OCI-LY1 (cell line): ENCODE measurements around the gene SOX10.

ENCODE experiments used
- H2AFZ ChIP-seq: fragments of 200-600 bp; sonication (generic), shearing (Covaris generic); 2 replicates; pipeline ENCODE4 v1.6.0; 2014; ENCODE audit warnings: antibody characterized with exemption, mild to moderate bottlenecking, low read length
- H3F3A ChIP-seq: fragments of 200-600 bp; sonication (generic), shearing (Covaris generic); 2 replicates; pipeline ENCODE4 v1.6.0; 2014; ENCODE audit warnings: mild to moderate bottlenecking, antibody characterized with exemption, low read length, moderate library complexity; ENCODE audit not compliant: insufficient read depth
- H3K27ac ChIP-seq: fragments of 200-600 bp; sonication (generic); 2 replicates; pipeline ENCODE4 v1.5.1; 2014; ENCODE audit warnings: low read length, mixed run types, mild to moderate bottlenecking, low read depth; ENCODE audit not compliant: poor library complexity, severe bottlenecking
- H3K27me3 ChIP-seq: fragments of 200-600 bp; sonication (generic); 2 replicates; pipeline ENCODE4 v1.6.0; 2014; ENCODE audit warnings: antibody characterized with exemption, mild to moderate bottlenecking, low read length, moderate library complexity; ENCODE audit not compliant: insufficient read depth
- H3K36me3 ChIP-seq: fragments of 200-600 bp; sonication (generic); 2 replicates; pipeline ENCODE4 v1.6.1; 2014; ENCODE audit warnings: mild to moderate bottlenecking, antibody characterized with exemption, low read length, moderate library complexity, mixed read lengths; ENCODE audit not compliant: insufficient read depth
- H3K4me1 ChIP-seq: fragments of 200-600 bp; sonication (generic); 2 replicates; pipeline ENCODE4 v1.5.1; 2014; ENCODE audit warnings: mild to moderate bottlenecking, low read length, moderate library complexity; ENCODE audit not compliant: insufficient read depth, severe bottlenecking
- H3K4me2 ChIP-seq: fragments of 200-600 bp; sonication (generic), shearing (Covaris generic); 2 replicates; pipeline ENCODE4 v1.6.1; 2014; ENCODE audit warnings: low read length
- H3K4me3 ChIP-seq: fragments of 200-600 bp; sonication (generic); 2 replicates; pipeline ENCODE4 v1.5.1; 2014; ENCODE audit warnings: low read length, low read depth, mild to moderate bottlenecking, mixed read lengths; ENCODE audit not compliant: poor library complexity, severe bottlenecking
- H3K79me2 ChIP-seq: fragments of 200-600 bp; shearing (Covaris generic); 2 replicates; pipeline ENCODE4 v1.6.1; 2016; ENCODE audit warnings: mixed run types, low read length, mixed read lengths; ENCODE audit not compliant: insufficient read depth
- H3K9ac ChIP-seq: fragments of 200-600 bp; sonication (generic), shearing (Covaris generic); 2 replicates; pipeline ENCODE4 v1.6.1; 2014; ENCODE audit warnings: mild to moderate bottlenecking, low read length, mixed read lengths
- H3K9me2 ChIP-seq: fragments of 200-600 bp; sonication (generic), shearing (Covaris generic); 2 replicates; pipeline ENCODE4 v1.6.1; 2014; ENCODE audit warnings: low read depth, mild to moderate bottlenecking, low read length, mixed read lengths
- H3K9me3 ChIP-seq: fragments of 200-600 bp; shearing (Covaris generic); 2 replicates; pipeline ENCODE4 v1.6.1; 2014; ENCODE audit warnings: low read length, mixed read lengths
- H4K20me1 ChIP-seq: fragments of 200-600 bp; sonication (generic), shearing (Covaris generic); 2 replicates; pipeline ENCODE4 v1.6.0; 2016; ENCODE audit warnings: mild to moderate bottlenecking, low read length; ENCODE audit not compliant: insufficient read depth
- CTCF ChIP-seq: fragments of 200-600 bp; sonication (generic), shearing (Covaris generic); IDR thresholded peaks from 2 replicates; pipeline ENCODE4 v1.5.1; 2017; ENCODE audit warnings: mild to moderate bottlenecking, antibody characterized with exemption, low read length, moderate library complexity, mixed read lengths
- EZH2 ChIP-seq: fragments of 200-600 bp; sonication (generic), shearing (Covaris generic); IDR thresholded peaks from 2 replicates; pipeline ENCODE4 v1.8.0; 2017; ENCODE audit warnings: borderline replicate concordance, mixed run types, mild to moderate bottlenecking, antibody characterized with exemption, low read length, moderate library complexity, mixed read lengths

SOX10 gene

GRCh38 chr22:38017939-38018885, 33.9 kb upstream of the SOX10 start:
- H4K20me1 ChIP-seq: no peaks in the 10 kb centered on the region
- no peaks in the 10 kb centered on the region for H3F3A ChIP-seq
- H3K9me2 ChIP-seq: no peaks in the 10 kb centered on the region
- H3K27ac ChIP-seq: no peak overlapping the region
- no peaks in the 10 kb centered on the region for H3K79me2 ChIP-seq
- no peak overlapping the region for H3K4me3 ChIP-seq
- no peaks in the 10 kb centered on the region for H3K9me3 ChIP-seq
- peaks cover 5% of the 10 kb centered on the region; the same call in 1 of the 2 replicates for H3K27me3 ChIP-seq
- no peak overlapping the region for H3K9ac ChIP-seq
- no peaks in the 10 kb centered on the region for H3K4me1 ChIP-seq
- TF ChIP-seq EZH2 (no peak), CTCF (no peak)
- H2AFZ ChIP-seq: no peak overlapping the region
- H3K4me2 ChIP-seq: no peak overlapping the region
- H3K36me3 ChIP-seq: no peaks in the 10 kb centered on the region

GRCh38 chr22:38017272-38017920, 33.0 kb upstream of the SOX10 start:
- H3K27me3 ChIP-seq: peaks cover 5% of the 10 kb centered on the region; the same call in 1 of the 2 replicates
- H3K9me3 ChIP-seq: no peaks in the 10 kb centered on the region
- no peak overlapping the region for H3K27ac ChIP-seq
- no peaks in the 10 kb centered on the region for H3K4me1 ChIP-seq
- H4K20me1 ChIP-seq: no peaks in the 10 kb centered on the region
- no peak overlapping the region for H3K4me2 ChIP-seq
- no peaks in the 10 kb centered on the region for H3K79me2 ChIP-seq
- no peak overlapping the region for H3K9ac ChIP-seq
- no peaks in the 10 kb centered on the region for H3K9me2 ChIP-seq
- H2AFZ ChIP-seq: no peak overlapping the region
- no peaks in the 10 kb centered on the region for H3K36me3 ChIP-seq
- no peak overlapping the region for H3K4me3 ChIP-seq
- H3F3A ChIP-seq: no peaks in the 10 kb centered on the region
- TF ChIP-seq EZH2 (no peak), CTCF (no peak)

- no peak overlapping the region for H3K4me2 ChIP-seq
- no peaks in the 10 kb centered on the region for H3K4me1 ChIP-seq
These were observed 32.1 kb upstream of the SOX10 start for GRCh38 chr22:38016182-38017151.

More at GRCh38 chr22:38016182-38017151, 32.1 kb upstream of the SOX10 start:
- Histone ChIP-seq H3K9ac (no peak overlapping the region), H3F3A (no peaks in the 10 kb centered on the region), H3K27me3 (peaks cover 5% of the 10 kb centered on the region; the same call in 1 of the 2 replicates), H2AFZ (no peak overlapping the region), H3K36me3 (no peaks in the 10 kb centered on the region), H3K79me2 (no peaks in the 10 kb centered on the region), H4K20me1 (no peaks in the 10 kb centered on the region), H3K4me3 (no peak overlapping the region), H3K9me2 (no peaks in the 10 kb centered on the region), H3K9me3 (no peaks in the 10 kb centered on the region), H3K27ac (no peak overlapping the region)
- TF ChIP-seq CTCF: no peak
